NCI-H226 (cell line): Measurements from ENCODE around the gene HSFX3.
"Not testable (repeated sequence)": the region's sequence is repeated elsewhere in the genome, so short reads cannot be mapped to it uniquely, and the experiment has no call there.

Source experiments
- DNase-seq: peaks from one replicate; pipeline ENCODE4 v3.0.0-alpha.2; 2015

Gene HSFX3

DNA sequence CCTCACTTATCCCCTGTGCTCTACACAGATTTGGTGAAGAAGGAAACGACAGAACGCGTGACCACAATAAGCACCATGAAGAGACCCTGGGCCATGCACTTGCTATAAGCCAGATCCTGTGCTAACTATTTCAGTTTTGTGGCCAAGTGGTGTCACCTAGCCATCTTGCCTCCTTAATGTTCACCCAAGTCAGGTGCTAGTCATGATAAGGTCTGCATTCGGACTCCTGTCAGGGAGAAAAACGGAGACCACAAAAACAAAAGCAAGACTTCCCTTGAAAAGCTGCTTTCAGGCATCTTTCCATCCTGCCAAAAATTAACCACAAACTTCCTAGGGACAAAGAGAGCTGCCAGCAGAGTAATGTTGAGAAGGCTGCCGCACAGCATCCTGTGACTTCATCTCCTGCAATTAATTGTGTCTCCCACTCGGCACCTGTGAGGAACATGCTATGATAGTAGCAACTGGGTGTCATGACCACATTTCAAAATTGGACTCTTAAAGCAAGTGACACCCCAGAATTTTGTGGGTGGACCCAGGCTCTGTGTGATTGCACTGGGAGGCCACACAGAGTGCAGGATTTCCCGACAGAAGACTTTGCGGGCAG, 35.8 kb downstream of the HSFX3 start:
- no peak for DNase-seq

DNA sequence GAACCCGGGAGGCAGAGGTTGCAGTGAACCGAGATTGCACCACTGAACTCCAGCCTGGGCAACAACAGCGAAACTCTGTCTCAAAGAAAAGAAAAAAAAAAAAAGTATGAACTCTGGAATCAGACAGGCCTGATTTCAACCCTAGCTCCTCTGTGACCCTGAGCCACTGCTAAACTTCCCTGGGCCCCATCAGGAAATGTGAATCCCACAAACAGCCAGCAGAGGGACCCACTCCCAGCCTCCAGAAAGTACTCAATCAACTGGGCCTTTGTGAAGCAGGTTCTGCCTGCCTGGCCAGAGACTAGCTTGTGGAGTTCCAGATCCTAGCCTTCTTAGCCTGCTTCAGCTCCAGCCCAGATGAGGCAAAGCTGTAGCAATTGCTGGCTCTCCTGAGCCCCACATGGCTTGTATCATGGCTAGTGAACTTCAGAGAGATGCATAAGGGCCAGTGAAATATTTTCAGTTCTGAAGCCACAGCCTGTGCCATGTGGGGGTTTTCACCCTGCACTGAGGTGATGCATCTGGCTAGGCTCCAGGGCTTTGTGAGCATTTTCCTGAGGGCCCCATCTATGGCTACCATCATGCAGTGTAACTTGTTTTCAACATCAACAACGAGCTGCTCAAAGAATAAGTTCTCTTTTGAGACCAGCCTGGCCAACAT, 37.4 kb downstream of the HSFX3 start:
- DNase-seq, result no peak

DNA sequence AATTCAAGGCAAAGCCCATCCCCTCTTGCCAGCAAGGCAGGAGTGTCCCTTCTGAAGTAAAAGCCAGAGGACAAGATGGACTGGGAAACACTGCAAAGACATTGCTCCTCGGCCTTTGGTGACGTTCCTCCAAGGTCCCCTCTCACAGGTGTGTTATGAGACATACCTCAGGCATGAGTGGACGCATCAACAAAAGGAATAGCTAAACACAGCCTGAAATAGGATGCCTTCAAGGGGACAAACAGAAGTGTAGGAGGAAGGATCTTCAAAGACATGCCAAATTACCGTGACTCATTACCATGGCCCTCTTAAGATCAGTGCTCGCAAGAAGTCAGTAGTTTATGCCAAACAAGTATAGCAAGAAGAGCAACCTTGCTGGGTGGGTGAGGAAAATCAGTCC, 38.6 kb downstream of the HSFX3 start:
- DNase-seq, result no peak

DNA sequence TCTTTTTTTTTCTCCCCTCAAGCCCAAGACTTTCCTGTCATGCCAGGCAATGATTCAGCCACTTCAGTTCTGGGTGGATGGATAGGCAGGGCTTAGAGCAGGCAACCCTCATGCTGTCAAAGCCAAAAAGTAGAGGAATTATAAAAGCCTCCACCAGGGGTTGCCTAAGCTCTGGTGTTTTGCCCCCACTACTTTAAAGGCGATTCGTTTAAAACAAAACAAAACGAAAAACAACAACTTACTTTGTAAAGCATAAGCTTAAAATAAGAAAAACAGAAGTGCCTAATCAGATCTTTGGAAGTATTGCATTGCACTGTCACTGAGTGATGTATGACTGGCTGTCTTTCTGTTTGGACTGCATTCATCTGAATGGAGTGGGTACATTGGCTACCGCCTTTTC, 39.3 kb downstream of the HSFX3 start:
- no peak for DNase-seq

DNA sequence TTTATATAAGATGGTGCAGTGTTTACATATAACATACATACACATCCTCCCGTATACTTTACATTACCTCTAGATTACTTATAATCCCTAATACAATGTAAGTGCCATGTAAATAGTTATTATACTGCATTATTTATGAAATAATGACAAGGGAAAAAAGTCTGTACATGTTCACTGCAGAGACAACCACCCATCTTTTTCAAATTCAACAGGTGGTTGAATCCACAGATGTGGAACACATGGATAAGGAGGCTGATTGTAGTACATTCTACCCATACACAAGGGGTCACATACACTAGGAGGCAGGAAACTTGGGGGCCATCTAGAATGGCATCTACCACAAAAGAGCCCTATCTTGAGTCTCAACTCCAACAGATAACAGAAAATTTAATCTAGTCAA, 41.3 kb downstream of the HSFX3 start:
- no peak for DNase-seq

DNA sequence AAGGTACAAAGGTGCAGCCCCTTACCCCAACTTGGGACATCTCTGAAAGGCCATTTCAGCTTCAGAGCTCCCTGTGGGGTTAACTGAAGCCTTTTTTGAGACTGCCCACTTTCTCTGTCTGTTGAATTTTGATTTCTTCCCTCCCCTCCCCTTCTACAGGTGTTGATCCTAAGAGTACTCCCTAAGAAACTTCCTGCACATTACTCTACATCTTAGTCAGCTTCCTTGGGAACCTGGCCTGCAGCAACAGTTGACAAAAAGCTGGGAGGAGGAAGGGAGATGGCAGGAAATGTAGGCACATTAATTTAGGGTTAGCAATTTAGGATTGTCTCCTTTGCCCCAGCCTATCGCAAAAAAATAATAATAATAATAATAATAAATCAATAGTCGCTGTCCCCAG, 43.4 kb downstream of the HSFX3 start:
- no peak for DNase-seq

DNA sequence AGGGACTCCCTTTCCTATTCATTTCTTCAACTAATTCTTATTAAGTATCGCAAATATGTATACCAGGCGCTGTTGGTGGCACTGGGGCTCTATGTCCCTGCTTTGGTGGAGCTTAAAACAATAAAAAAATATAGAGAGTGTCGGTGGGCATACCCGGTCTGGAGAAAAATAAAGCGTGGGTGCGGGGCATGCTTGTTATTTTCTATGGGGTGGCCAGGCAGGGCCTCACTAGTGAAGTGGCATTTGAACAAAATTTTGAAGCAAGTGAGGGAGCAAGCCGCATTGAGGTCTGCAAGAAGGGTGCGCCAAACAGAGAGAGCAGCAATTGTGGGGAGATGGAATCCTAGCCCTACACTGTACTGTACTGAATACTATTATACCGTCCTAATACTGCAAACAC, 44.1 kb downstream of the HSFX3 start:
- no peak for DNase-seq

DNA sequence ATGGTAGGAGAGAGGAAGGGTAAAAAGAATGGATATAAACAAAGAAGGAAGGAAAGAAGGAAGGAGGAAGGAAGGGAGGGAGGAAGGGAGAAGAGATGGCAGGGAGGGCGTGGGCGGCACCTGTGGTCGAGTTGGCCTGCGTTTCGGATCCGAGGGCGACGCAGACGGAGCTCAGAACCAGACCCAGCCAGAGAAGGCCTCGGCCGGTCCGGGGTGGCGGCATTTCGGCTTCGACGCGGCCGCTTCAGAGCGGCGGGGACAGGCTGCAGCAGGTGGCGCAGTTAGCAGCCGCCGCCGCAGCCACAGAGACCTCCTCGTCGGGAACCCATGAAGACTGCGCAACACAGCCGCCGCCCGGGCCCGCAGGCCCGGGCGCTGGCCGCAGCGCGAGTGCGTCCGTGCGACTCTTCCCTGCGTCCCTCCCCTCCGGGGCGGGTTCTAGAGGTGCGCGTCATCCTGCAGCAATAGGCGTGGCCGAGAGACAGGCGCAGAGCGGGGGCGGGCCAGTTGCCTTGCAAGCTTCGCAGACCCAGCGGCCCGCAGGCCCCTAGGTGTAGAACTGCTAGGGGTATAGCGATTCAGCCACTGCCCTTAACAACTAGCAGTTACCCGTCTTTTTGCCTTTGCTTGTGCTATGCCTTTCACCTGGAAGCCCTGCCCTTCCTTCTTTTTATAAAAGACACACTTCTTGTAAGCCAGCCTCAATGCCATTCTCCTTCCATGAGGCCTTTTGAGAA, 44.6 kb downstream of the HSFX3 start, which contains the start of gene IDS:
TSS of gene IDS (minus strand) at position 392 of the 737 bp plus-strand sequence. CDS start at position 223, 169 bp downstream.
- peak; percentile 78 for DNase-seq

DNA sequence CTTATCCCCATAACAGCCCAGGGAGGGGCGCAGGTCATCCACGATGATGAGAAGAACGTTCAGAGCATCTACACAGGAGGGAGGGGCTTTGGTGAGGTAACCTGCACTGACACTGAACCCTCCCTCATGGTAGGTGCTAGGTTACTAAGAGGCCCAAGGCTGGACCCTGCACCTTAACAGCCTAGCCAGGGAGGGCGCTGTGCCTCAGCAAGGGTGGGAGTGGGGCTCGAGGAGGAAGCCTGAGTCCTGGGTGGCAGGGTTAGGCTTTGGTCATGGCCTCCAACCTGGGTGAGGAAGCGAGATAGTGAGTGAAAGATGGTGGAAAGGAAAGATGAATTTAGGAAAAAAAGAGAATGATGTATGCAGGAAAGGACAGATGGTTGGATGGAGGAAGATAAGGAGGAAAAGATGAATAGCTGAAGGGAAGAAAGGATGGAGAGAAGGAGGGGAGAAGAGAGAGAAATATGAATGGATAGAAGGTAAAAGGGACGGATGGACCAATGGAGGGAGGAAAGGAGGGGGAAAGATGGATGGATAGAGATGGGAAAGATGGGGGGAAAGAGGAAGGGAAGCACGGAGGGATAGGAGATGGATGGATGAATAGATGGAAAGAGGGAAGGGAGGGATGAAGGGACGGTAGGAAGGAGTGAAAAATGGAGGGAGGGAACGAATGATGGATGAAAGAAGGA, 45.4 kb downstream of the HSFX3 start:
- DNase-seq, result no peak

DNA sequence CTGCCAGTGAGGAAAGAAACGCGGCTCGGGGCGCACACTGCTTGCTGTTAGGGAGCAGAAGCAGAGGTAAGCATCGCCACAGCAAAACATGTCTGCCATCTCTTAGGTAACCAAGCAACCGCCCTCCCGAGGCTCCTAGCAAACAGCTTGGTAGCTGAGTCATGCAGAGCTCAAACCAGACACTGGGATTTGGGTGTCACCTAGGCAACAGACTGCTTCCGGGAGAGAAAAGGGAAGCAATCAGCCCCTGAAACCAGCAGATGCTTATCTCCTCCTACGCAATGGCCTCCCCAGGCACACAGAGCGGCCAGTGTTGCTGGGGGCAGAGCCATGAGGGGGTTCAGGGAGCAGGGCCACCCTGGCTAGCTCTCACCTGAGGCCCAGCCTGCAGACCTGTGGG, 46.3 kb downstream of the HSFX3 start:
- peak; percentile 10 for DNase-seq

DNA sequence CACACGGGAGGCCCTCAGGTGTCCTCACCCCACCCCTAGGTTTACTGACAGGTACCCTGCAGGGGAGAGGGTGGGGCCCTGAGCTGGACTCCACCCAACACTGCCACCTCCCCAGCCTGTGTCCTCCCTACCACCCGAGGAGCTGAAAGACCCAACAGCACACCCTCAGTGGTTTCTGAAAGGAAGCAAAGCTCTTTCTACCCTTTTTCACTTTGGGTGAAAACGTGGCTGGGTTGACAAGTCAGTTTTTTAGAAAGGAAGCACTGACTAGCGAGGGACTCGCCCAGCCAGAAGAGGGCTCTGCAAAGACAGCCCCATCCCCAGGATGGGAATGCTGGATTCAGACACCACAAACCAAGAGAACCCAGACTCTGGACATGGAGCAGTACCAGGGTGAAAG, 46.8 kb downstream of the HSFX3 start:
- not testable (repeated sequence) for DNase-seq

DNA sequence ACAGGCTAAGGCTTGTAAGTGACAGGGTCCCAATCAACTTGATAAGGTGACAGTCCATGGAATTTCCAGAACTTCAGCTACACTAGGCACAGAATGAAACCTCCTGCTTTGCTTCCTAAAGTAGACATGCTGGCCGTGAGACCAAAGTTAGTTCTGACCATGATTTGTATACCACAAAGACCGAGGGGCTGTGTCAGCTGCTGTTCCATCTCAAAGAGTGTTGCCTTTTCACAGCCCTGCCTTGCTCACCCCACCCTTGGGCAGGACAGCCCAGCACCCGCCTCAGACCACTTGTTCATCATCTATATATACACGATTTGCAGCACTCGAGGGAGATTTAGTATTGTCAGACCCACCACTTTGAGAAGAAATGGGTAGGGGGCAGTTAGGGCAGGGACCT, 50.0 kb downstream of the HSFX3 start:
- no peak for DNase-seq

DNA sequence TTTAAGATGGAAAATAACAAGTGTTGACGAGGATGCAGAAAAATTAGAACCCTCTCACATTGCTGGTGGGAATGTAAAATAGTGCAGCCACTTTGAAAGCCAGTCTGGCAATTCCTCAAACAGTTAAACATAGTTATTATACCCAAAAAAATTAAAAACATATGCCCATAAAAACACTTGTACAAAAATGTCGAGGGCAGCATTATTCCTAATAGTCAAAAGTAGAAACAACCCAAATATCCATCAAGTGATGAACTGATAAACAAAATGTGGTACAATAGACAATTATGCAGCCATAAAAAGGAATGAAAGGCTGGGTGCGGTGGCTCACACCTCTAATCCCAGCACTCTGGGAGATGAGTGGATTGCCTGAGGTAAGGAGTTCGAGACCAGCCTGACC, 51.0 kb downstream of the HSFX3 start:
- DNase-seq, result no peak
